ENCODE measurements around the gene OR52E2. TPM values are rescaled to one million over a fixed set of nuclear protein-coding genes. Genes with fewer than 3 reads are reported as not detected.

Gene OR52E2
- total RNA-seq, 1 experiment from 2014 or later = not detected

- Histone ChIP-seq H3K4me1 (ENCODE audit: insufficient read depth, low read length) (no peaks in the 10 kb centered on the region), H2BK12ac (ENCODE audit: insufficient read length, low read depth, low read length) (no peak overlapping the region), H3K18ac (ENCODE audit: insufficient read length, low read depth, low read length) (no peak overlapping the region), H2AFZ (ENCODE audit: low read length) (no peak overlapping the region), H2BK15ac (ENCODE audit: low read depth, low read length) (no peak overlapping the region), H3K56ac (ENCODE audit: insufficient read length, low read depth, low read length) (no peak overlapping the region), H3K79me1 (ENCODE audit: insufficient read depth, low read depth, low read length, poor library complexity, severe bottlenecking) (no peaks in the 10 kb centered on the region), H3K27me3 (ENCODE audit: insufficient read depth, low read length) (no peaks in the 10 kb centered on the region), H2BK120ac (ENCODE audit: low read depth, low read length, poor library complexity, severe bottlenecking) (no peak overlapping the region), H2BK20ac (ENCODE audit: low read depth, low read length, poor library complexity, severe bottlenecking) (no peak overlapping the region), H4K8ac (replicated peaks; ENCODE audit: insufficient read length, low read depth, low read length) (no peak overlapping the region), H2BK5ac (ENCODE audit: insufficient read length, low read length) (no peak overlapping the region), H3K14ac (ENCODE audit: insufficient read depth, low read length) (no peak overlapping the region), H3K23me2 (ENCODE audit: insufficient read length, low read depth, low read length, poor library complexity, severe bottlenecking) (no peaks in the 10 kb centered on the region), H3K4ac (ENCODE audit: low read depth, low read length) (no peak overlapping the region), H4K5ac (ENCODE audit: insufficient read length, low read depth, low read length) (no peak overlapping the region), H3T11ph (ENCODE audit: low read length) (no peak overlapping the region), H3K9me3 (ENCODE audit: control insufficient read depth, low read depth, low read length) (no peaks in the 10 kb centered on the region), H3K23ac (ENCODE audit: insufficient read length, low read depth, low read length) (no peak overlapping the region), H3K79me2 (ENCODE audit: insufficient read depth, low read length) (no peaks in the 10 kb centered on the region), H4K91ac (ENCODE audit: insufficient read length, low read depth, low read length) (no peak overlapping the region), H3K9ac (ENCODE audit: extremely low read depth, insufficient read length, low read length) (no peak overlapping the region), H2AK5ac (ENCODE audit: insufficient read length, low read length) (no peak overlapping the region), H3K27ac (ENCODE audit: insufficient read length, low read depth, low read length) (no peak overlapping the region), H4K20me1 (ENCODE audit: control insufficient read depth, insufficient read depth, insufficient read length) (no peaks in the 10 kb centered on the region), H3K4me2 (ENCODE audit: insufficient read depth, insufficient read length, low read length) (no peak overlapping the region)
- no peak for DNase-seq
- Mint-ChIP-seq H3K27ac (no peak overlapping the region), H3K9me3 (no peaks in the 10 kb centered on the region), H3K4me1 (no peaks in the 10 kb centered on the region), H3K36me3 (ENCODE audit: insufficient read depth in 1 of 3, low read depth in 3 of 3) (no peaks in the 10 kb centered on the region; a peak in 1 of 7 replicates), H3K4me3 (no peak overlapping the region), H3K27me3 (ENCODE audit: low read depth) (no peaks in the 10 kb centered on the region)
- TF ChIP-seq CTCF (conservative IDR thresholded peaks at IDR 0.05) = no peak
- no CpG with 5 or more reads among the region's 8 CpGs for WGBS (ENCODE audit: extremely low coverage, insufficient read length, low lambda C conversion rate)
These were observed 48.2 kb downstream of the OR52E2 start for GRCh38 chr11:5011254-5011653.

Other genes with a start within 250 kb of the OR52E2 start
- not detected in 2 replicates for gene OR51F2, start 238.3 kb downstream of the OR52E2 start, total RNA-seq (2021)
- gene OR51S1, start 210.4 kb downstream of the OR52E2 start, total RNA-seq (2021) = not detected in 2 replicates
- not detected in 2 replicates for gene OR51T1, start 177.7 kb downstream of the OR52E2 start, total RNA-seq (2021)
- gene OR51A7, start 155.8 kb downstream of the OR52E2 start, total RNA-seq (2021) = not detected in 2 replicates
- gene OR51G2, start 140.3 kb downstream of the OR52E2 start, total RNA-seq (2021) = not detected in 2 replicates
- gene OR51G1, start 135.3 kb downstream of the OR52E2 start, total RNA-seq (2021) = not detected in 2 replicates
- gene OR51A4, start 112.0 kb downstream of the OR52E2 start, total RNA-seq (2021) = not detected in 2 replicates
- gene OR51A2, start 103.9 kb downstream of the OR52E2 start, total RNA-seq (2021) = not detected in 2 replicates
- gene OR51L1, start 64.8 kb downstream of the OR52E2 start, total RNA-seq (2021) = not detected in 2 replicates
- gene OR52J3, start 13.1 kb downstream of the OR52E2 start, total RNA-seq (2021) = not detected in 2 replicates
- gene OR52E1, start 9.9 kb upstream of the OR52E2 start, total RNA-seq (2021) = not detected in 2 replicates
- gene OR52A5, start 78.7 kb upstream of the OR52E2 start, total RNA-seq (2021) = not detected in 2 replicates
- gene OR52A1, start 95.1 kb upstream of the OR52E2 start, total RNA-seq (2021) = 0.09 and 0.42 TPM in 2 replicates
- gene OR51V1, start 141.1 kb upstream of the OR52E2 start, total RNA-seq (2021) = not detected in 2 replicates
- not detected in 2 replicates for gene HBB, start 167.4 kb upstream of the OR52E2 start, total RNA-seq (2021)
- not detected in 2 replicates for gene HBD, start 174.9 kb upstream of the OR52E2 start, total RNA-seq (2021)
- gene HBG1, start 190.2 kb upstream of the OR52E2 start, total RNA-seq (2021) = not detected in 2 replicates
- not detected in 2 replicates for gene HBG2, start 195.2 kb upstream of the OR52E2 start, total RNA-seq (2021)
- not detected in 2 replicates for gene HBE1, start 210.3 kb upstream of the OR52E2 start, total RNA-seq (2021)
- gene OR51B4, start 242.3 kb upstream of the OR52E2 start, total RNA-seq (2021) = not detected in 2 replicates

All from H9 (cell line).